IMR-90 (cell line): ENCODE measurements around the gene CP.

Source experiments
- BHLHE40 ChIP-seq: fragments of 150-350 bp; IDR thresholded peaks from 2 replicates; pipeline ENCODE4 v1.6.1; 2016; ENCODE audit warnings: mild to moderate bottlenecking, low read depth, low read length
- POLR2A ChIP-seq: IDR thresholded peaks from 2 replicates; pipeline ENCODE4 v1.6.1; 2012; ENCODE audit warnings: mild to moderate bottlenecking, low read depth, low read length
- TF ChIP-seq, protein P1 (sequence below): conservative IDR thresholded peaks from 2 replicates; pipeline ENCODE4 v1.5.1; 2012; ENCODE audit warnings: mild to moderate bottlenecking, low read depth, low read length, improper control_type of control experiment
- TF ChIP-seq, protein P2 (sequence below): fragments of 150-350 bp; IDR thresholded peaks from 2 replicates; pipeline ENCODE4 v1.6.1; 2017; ENCODE audit warnings: mild to moderate bottlenecking, antibody characterized with exemption, low read length, low read depth
- TF ChIP-seq, protein P3 (sequence below): fragments of 150-350 bp; IDR thresholded peaks from 2 replicates; pipeline ENCODE4 v1.6.1; 2016; ENCODE audit warnings: low read depth, mild to moderate bottlenecking, low read length, moderate library complexity, borderline replicate concordance

DNA sequence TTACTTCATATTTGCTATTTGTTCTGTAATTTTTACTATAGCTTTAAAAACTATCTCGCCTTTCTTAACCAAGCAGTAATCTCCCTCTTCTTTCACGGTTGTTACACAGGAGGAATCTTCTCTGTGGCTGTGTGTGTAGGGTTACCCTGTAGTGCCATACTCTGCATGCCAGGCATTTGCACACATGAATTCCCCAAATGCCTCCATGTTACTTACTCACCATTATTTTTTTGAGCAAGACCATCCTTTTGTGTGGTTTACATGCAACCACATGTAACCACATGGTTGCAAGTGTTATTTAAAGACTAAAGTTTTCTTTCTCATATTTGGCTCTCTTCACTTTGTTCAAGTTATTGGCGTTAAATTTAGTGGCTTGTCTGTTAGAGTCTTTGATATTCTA is 46.7 kb downstream of the CP start:
- TF ChIP-seq POLR2A (no peak), BHLHE40 (no peak)
- TF ChIP-seq, protein P1, sequence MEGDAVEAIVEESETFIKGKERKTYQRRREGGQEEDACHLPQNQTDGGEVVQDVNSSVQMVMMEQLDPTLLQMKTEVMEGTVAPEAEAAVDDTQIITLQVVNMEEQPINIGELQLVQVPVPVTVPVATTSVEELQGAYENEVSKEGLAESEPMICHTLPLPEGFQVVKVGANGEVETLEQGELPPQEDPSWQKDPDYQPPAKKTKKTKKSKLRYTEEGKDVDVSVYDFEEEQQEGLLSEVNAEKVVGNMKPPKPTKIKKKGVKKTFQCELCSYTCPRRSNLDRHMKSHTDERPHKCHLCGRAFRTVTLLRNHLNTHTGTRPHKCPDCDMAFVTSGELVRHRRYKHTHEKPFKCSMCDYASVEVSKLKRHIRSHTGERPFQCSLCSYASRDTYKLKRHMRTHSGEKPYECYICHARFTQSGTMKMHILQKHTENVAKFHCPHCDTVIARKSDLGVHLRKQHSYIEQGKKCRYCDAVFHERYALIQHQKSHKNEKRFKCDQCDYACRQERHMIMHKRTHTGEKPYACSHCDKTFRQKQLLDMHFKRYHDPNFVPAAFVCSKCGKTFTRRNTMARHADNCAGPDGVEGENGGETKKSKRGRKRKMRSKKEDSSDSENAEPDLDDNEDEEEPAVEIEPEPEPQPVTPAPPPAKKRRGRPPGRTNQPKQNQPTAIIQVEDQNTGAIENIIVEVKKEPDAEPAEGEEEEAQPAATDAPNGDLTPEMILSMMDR: no peak
- TF ChIP-seq, protein P2, sequence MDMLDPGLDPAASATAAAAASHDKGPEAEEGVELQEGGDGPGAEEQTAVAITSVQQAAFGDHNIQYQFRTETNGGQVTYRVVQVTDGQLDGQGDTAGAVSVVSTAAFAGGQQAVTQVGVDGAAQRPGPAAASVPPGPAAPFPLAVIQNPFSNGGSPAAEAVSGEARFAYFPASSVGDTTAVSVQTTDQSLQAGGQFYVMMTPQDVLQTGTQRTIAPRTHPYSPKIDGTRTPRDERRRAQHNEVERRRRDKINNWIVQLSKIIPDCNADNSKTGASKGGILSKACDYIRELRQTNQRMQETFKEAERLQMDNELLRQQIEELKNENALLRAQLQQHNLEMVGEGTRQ: no peak
- TF ChIP-seq, protein P3, sequence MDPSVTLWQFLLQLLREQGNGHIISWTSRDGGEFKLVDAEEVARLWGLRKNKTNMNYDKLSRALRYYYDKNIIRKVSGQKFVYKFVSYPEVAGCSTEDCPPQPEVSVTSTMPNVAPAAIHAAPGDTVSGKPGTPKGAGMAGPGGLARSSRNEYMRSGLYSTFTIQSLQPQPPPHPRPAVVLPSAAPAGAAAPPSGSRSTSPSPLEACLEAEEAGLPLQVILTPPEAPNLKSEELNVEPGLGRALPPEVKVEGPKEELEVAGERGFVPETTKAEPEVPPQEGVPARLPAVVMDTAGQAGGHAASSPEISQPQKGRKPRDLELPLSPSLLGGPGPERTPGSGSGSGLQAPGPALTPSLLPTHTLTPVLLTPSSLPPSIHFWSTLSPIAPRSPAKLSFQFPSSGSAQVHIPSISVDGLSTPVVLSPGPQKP: no peak
